Measurements from ENCODE around the gene GDF7. TPM values are rescaled to one million over a fixed set of nuclear protein-coding genes. Genes with fewer than 3 reads are reported as not detected.

Gene GDF7
- total and polyA plus RNA-seq, 2 of the 8 experiments (the other 6 are each of a cell fraction or from before 2014, with no cell fraction given): 0.04 to 0.06 TPM

GRCh38 chr2:20656561-20656960 is 10.4 kb upstream of the GDF7 start:
- no peak overlapping the region for H3K27ac ChIP-seq (ENCODE audit: low read depth, low read length)
- no peak overlapping the region for H4K5ac ChIP-seq (ENCODE audit: insufficient read length, low read depth, low read length)
- no peaks in the 10 kb centered on the region for H3K79me2 ChIP-seq (ENCODE audit: control insufficient read depth in 1 of 2, insufficient read depth in 2 of 2, low read length in 2 of 2)
- no peak overlapping the region for H2BK20ac ChIP-seq (ENCODE audit: low read length)
- H2BK120ac ChIP-seq (replicated peaks; ENCODE audit: low read depth, low read length): no peak overlapping the region
- no peak overlapping the region for H2BK15ac ChIP-seq (ENCODE audit: low read length)
- peaks cover 0 to 3% (median 2%) of the 10 kb centered on the region in 4 experiments; a peak in 3 of 7 replicates for H3K27me3 ChIP-seq (replicated peaks in 1 of 4; ENCODE audit: control insufficient read depth in 3 of 4, extremely low read depth in 1 of 4, insufficient read depth in 3 of 4, low read length in 3 of 4)
- H3K79me1 ChIP-seq (ENCODE audit: low read depth, low read length): no peaks in the 10 kb centered on the region
- no peak overlapping the region for H4K91ac ChIP-seq (replicated peaks; ENCODE audit: insufficient read length, low read length)
- no peak overlapping the region for H3K56ac ChIP-seq (replicated peaks; ENCODE audit: insufficient read length, low read depth, low read length)
- H2AFZ ChIP-seq (ENCODE audit: low read length): peak overlapping the region; percentile 52; the same call in 1 of the 2 replicates
- DNase-seq (ENCODE audit: low read depth in 1 of 2, low spot score in 2 of 2): no peak
- no peak overlapping the region for H3K23ac ChIP-seq (ENCODE audit: insufficient read length)
- no peaks in the 10 kb centered on the region; the same call in 1 of the 2 replicates for H3K23me2 ChIP-seq (ENCODE audit: low read depth, low read length)
- no peak overlapping the region for H3K18ac ChIP-seq (ENCODE audit: extremely low read depth, low read length)
- H2BK5ac ChIP-seq (ENCODE audit: low read depth, low read length): no peak overlapping the region
- WGBS, 2 experiments (ENCODE audit: extremely low coverage in 1 of 2, insufficient coverage in 1 of 2, insufficient read length in 1 of 2, insufficient replicate concordance in 2 of 2, low coverage in 1 of 2, low lambda C conversion rate in 2 of 2, missing lambda C conversion rate in 1 of 2): 85% methylated on average over 7 of the region's 7 CpGs; no CpG with 5 or more reads in 1 of the 2 experiments
- H3K36me3 ChIP-seq (ENCODE audit: control insufficient read depth in 2 of 4, insufficient read depth in 4 of 4, low read length in 3 of 4): no peaks in the 10 kb centered on the region
- no peaks in the 10 kb centered on the region for H3K9me3 ChIP-seq (ENCODE audit: insufficient read depth in 2 of 2, low read depth in 1 of 2, low read length in 1 of 2)
- ChIA-PET CTCF (ENCODE audit: partially characterized antibody) (interaction anchor here (0.6 to 5.1 kb wide), 13 partner anchors 9 to 309 kb away, joined by 3 to 63 read pairs (median 5); partner anchors contain the start of genes GDF7 and RHOB), POLR2A (ENCODE audit: partially characterized antibody) (interaction anchor here (0.8 to 1.5 kb wide), 3 partner anchors 9 to 209 kb away, joined by 3 to 4 read pairs (median 3); partner anchors contain the start of gene RHOB)
- no peak overlapping the region for H3K9ac ChIP-seq (replicated peaks in 1 of 4; ENCODE audit: extremely low read depth in 1 of 4, low read depth in 3 of 4, low read length in 3 of 4)
- H3K14ac ChIP-seq (ENCODE audit: insufficient read length): no peak overlapping the region
- H2AK5ac ChIP-seq (ENCODE audit: low read depth, low read length): 0 out of 2 replicates have a peak overlapping the region, but pooled peaks have one; percentile 30
- H2BK12ac ChIP-seq (ENCODE audit: low read depth, low read length): no peak overlapping the region
- no peak overlapping the region for H3K4ac ChIP-seq (replicated peaks; ENCODE audit: insufficient read length, low read depth, low read length)
- no peak for TF ChIP-seq BCL11A (IDR thresholded peaks at IDR 0.05; ENCODE audit: low read depth in 2 of 2, low read length in 2 of 2)
- TF ChIP-seq TAF1 (IDR thresholded peaks at IDR 0.05; ENCODE audit: low read depth, low read length): no peak
- no peak for TF ChIP-seq SP4 (IDR thresholded peaks at IDR 0.05; ENCODE audit: low read length)
- no peak for TF ChIP-seq RFX5 (IDR thresholded peaks at IDR 0.05; ENCODE audit: borderline replicate concordance, low read depth, low read length)
- no peak for TF ChIP-seq ATF2 (IDR thresholded peaks at IDR 0.05; ENCODE audit: low read length)
- no peak for TF ChIP-seq SIN3A (conservative IDR thresholded peaks at IDR 0.05 in 1 of 2, IDR thresholded peaks at IDR 0.05 in 1 of 2; ENCODE audit: low read depth in 1 of 2, low read length in 2 of 2)
- TF ChIP-seq TCF12 (IDR thresholded peaks at IDR 0.05; ENCODE audit: low read depth, low read length): no peak
- no peak for TF ChIP-seq TAF7 (optimal IDR thresholded peaks at IDR 0.05; ENCODE audit: borderline replicate concordance, low read depth, low read length)
- TF ChIP-seq ATF3 (IDR thresholded peaks at IDR 0.05; ENCODE audit: insufficient read depth, low read depth, low read length): no peak
- no peak for FAIRE-seq
- no peak overlapping the region for H3K4me3 ChIP-seq (ENCODE audit: extremely low read depth in 1 of 4, insufficient read depth in 2 of 4, low read depth in 3 of 4, low read length in 4 of 4)
- H3K4me2 ChIP-seq (ENCODE audit: insufficient read depth in 1 of 2, low read depth in 2 of 2, low read length in 2 of 2): no peak overlapping the region
- peak overlapping the region; percentile 31; the same call in 1 of the 2 replicates for H4K8ac ChIP-seq (ENCODE audit: extremely low read depth, insufficient read depth, low read length)
- H3K4me1 ChIP-seq (replicated peaks in 1 of 4; ENCODE audit: control insufficient read depth in 3 of 4, insufficient read depth in 4 of 4, low read length in 3 of 4): peaks cover 1 to 7% (median 3%) of the 10 kb centered on the region in 4 experiments; a peak in 5 of 7 replicates
- peaks cover 0 to 1% of the 10 kb centered on the region in 2 experiments for H4K20me1 ChIP-seq (replicated peaks in 1 of 2; ENCODE audit: control insufficient read depth in 1 of 2, insufficient read depth in 2 of 2, low read length in 2 of 2)

Measured in H1 (cell line).